GM18870 (cell line): ENCODE data around the gene ZNF346.

Experiments
- ATAC-seq: cut with Tn5 transposase; IDR thresholded peaks from one replicate; pipeline ENCODE4 v1.9.1; 2021; ENCODE audit warnings: moderate library complexity; ENCODE audit not compliant: unreplicated experiment

The ZNF346 gene

GRCh38 chr5:177093082-177093712 lies 70.7 kb downstream of the ZNF346 start:
- no peak for ATAC-seq

GRCh38 chr5:177093803-177094202 lies 71.3 kb downstream of the ZNF346 start:
- no peak for ATAC-seq

GRCh38 chr5:177094224-177095087 lies 72.0 kb downstream of the ZNF346 start:
- no peak for ATAC-seq

- ATAC-seq, result no peak
Observed at GRCh38 chr5:177095088-177095669, 72.7 kb downstream of the ZNF346 start.

- ATAC-seq, result no peak
Observed at GRCh38 chr5:177096162-177097015, 73.9 kb downstream of the ZNF346 start.

GRCh38 chr5:177097016-177097985 lies 74.8 kb downstream of the ZNF346 start:
- ATAC-seq, result no peak

GRCh38 chr5:177098120-177098469 lies 75.6 kb downstream of the ZNF346 start:
- no peak for ATAC-seq

GRCh38 chr5:177098470-177099141 lies 76.1 kb downstream of the ZNF346 start:
- ATAC-seq, result no peak

- ATAC-seq, result no peak
Observed at GRCh38 chr5:177099422-177100093, 77.1 kb downstream of the ZNF346 start.

GRCh38 chr5:177100714-177101121 lies 78.2 kb downstream of the ZNF346 start:
- ATAC-seq, result no peak

GRCh38 chr5:177103523-177104253 lies 81.2 kb downstream of the ZNF346 start:
- ATAC-seq, result no peak

GRCh38 chr5:177105691-177106476 lies 83.4 kb downstream of the ZNF346 start:
- ATAC-seq, result no peak

GRCh38 chr5:177107159-177107558 lies 84.7 kb downstream of the ZNF346 start:
- no peak for ATAC-seq

- no peak for ATAC-seq
Observed at GRCh38 chr5:177109810-177110209, 87.3 kb downstream of the ZNF346 start.

- no peak for ATAC-seq
Observed at GRCh38 chr5:177111720-177112394, 89.4 kb downstream of the ZNF346 start.

GRCh38 chr5:177112589-177113220 lies 90.2 kb downstream of the ZNF346 start:
- ATAC-seq, result no peak
